NCI-H226 (cell line): Measurements from ENCODE around the gene VEGFB.

Experiments
- DNase-seq: peaks from one replicate; pipeline ENCODE4 v3.0.0-alpha.2; 2015

Gene VEGFB, protein sequence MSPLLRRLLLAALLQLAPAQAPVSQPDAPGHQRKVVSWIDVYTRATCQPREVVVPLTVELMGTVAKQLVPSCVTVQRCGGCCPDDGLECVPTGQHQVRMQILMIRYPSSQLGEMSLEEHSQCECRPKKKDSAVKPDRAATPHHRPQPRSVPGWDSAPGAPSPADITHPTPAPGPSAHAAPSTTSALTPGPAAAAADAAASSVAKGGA

DNA sequence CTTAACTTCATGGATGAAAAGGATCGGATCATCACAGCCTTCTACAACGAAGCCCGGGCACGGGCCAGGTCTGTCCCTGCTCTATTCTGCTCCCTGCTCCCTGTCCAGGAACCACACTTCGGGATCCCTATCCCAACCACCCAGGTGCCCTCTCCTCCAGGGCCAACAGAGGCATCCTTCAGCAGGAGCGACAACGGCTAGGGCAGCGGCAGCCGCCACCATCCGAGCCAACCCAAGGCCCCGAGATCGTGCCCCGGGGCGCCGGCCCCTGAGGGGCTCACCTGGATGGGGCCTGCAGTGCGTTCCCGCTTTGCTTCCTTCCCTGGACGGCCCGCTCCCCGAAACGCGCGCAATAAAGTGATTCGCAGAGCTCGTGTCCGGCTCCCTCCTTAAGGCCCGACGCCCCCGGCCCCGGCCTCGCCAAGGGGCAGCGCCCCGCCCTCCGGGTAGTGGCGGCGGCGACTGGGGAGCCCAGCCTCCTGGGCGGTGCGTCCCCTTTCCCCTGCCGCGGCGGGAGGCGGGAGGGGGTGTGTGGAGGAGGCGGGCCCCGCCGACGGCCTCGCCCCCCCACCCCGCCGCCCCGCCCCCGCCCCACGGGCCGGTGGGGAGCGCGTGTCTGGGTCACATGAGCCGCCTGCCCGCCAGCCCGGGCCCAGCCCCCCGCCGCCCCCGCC, at the start of gene VEGFB:
Gene VEGFB (plus strand): TSS at position 672 of the 674 bp plus-strand sequence. CDS start 250 bp downstream, outside the sequence.
- peak; percentile 43 for DNase-seq

DNA sequence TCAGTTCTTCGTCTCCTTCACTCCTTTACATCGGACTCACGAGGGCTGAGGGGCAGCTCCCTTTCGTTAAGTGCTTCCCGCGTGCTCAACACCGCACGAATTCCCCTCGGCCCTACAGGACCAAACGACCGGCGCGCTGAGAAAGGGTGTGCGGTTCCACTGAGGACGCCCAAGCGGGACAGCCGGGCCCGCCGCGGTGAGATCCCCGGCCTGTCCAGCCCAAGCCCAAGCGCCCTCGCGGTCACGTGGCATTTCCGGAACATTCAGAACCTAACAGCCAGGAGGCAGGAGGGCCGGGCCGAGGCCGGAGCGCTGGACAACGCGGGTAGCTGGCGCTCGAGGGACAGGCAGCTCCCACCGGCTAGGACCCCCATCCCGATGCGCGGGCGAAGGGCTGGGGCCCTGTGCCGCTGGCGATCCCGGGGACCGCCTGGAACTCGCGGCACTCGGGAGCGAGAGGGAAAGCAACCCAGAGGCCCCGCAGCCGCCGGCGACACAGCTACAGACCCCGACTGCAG, 49.1 kb upstream of the VEGFB start:
- DNase-seq: peak; percentile 86

GRCh38 chr11:64185693-64186491, 48.5 kb upstream of the VEGFB start, which contains the start of gene STIP1:
STIP1 (plus strand) TSS chr11:64186171; CDS start chr11:64186262, 91 bp downstream.
- DNase-seq: peak; percentile 100

DNA sequence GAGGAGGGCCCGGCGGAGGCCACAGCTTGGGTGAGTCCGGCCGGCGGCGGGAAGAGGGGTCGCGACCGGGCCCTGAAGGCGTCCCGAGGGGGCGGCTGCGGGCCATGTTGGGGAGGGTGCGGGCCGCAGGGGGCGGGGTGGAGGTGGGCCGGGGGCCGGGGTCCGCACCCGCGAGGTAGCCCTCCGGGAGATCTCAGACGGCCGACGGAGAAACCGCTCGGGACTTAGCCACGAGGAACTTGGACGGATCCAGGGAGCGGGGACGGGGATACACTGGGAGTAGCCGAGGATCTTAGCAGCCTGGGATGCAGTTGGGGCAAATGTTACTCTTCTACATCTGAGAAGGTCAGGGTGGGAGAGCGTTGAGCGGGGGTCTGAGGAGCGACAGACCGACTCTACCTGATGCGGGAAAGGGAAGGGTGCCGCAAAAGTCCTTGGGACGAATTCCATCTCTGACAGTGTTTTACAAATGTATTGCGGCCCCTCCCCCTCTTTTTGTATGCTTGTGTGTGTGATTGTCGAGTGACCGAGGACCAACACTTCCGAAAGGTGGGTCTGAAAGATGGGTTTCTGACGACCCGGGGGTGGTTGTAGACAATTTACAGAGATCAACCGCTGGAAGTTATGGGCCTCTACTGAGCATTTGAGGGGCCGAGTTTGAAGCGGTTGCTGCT, 47.8 kb upstream of the VEGFB start:
- DNase-seq: no peak

- no peak for DNase-seq
These were observed 42.0 kb upstream of the VEGFB start for GRCh38 chr11:64192434-64192833.

- DNase-seq: no peak
These were observed 37.8 kb upstream of the VEGFB start for GRCh38 chr11:64196626-64197025.

- no peak for DNase-seq
These were observed 35.9 kb upstream of the VEGFB start for GRCh38 chr11:64198511-64198910.

DNA sequence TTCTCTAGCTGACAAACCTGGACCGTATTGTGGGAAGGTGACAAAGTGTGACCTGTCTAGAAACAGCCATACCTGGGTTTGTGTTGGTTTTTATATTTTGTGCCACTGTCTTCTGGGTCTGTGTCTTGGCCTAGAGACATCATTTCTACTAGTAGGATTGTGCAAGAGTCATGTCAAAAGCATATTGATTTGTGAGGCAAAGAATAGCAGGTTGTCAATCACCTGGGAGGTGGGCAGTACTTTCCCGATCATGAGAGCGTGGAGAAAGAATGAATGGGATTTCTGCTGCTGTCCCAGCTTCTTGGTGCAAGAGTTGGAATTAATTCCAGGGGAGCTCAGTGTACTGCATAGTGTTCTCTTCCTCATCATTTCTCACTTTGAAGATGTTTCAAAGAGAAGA, 32.8 kb upstream of the VEGFB start:
- no peak for DNase-seq

GRCh38 chr11:64202992-64203391, 31.4 kb upstream of the VEGFB start:
- no peak for DNase-seq

- no peak for DNase-seq
These were observed 30.8 kb upstream of the VEGFB start for GRCh38 chr11:64203421-64204079.

- DNase-seq: no peak
These were observed 30.3 kb upstream of the VEGFB start for GRCh38 chr11:64204080-64204440.

DNA sequence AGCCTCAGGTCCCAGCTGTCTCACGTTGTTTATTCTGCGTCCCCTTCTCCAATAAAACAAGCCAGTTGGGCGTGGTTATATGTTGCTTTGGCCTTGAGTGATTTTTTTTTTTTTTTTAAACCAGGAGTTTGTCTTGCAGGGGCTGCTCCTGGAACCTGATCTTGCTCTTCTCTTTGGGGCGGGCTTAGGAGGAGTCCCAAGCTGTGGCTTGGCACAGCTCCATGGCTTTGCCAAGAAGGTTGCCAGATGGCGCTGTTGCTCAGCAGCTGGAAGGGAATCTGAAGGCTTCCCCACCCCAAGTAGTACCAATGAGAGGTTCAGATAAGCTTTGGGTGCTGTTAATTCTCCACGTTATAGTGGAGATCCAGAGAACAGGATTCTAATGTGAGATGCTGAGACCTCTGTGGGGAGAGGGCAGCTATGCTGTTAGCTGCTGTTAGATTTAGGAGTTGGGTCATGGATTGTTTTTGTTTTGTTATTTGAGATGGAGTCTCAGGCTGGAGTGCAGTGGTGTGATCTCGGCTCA, 29.9 kb upstream of the VEGFB start:
- peak; percentile 87 for DNase-seq

- no peak for DNase-seq
These were observed 27.7 kb upstream of the VEGFB start, which contains the start of gene FERMT3 for GRCh38 chr11:64206457-64207255. FERMT3 (plus strand) TSS chr11:64206721; CDS start chr11:64207365, 644 bp downstream.

DNA sequence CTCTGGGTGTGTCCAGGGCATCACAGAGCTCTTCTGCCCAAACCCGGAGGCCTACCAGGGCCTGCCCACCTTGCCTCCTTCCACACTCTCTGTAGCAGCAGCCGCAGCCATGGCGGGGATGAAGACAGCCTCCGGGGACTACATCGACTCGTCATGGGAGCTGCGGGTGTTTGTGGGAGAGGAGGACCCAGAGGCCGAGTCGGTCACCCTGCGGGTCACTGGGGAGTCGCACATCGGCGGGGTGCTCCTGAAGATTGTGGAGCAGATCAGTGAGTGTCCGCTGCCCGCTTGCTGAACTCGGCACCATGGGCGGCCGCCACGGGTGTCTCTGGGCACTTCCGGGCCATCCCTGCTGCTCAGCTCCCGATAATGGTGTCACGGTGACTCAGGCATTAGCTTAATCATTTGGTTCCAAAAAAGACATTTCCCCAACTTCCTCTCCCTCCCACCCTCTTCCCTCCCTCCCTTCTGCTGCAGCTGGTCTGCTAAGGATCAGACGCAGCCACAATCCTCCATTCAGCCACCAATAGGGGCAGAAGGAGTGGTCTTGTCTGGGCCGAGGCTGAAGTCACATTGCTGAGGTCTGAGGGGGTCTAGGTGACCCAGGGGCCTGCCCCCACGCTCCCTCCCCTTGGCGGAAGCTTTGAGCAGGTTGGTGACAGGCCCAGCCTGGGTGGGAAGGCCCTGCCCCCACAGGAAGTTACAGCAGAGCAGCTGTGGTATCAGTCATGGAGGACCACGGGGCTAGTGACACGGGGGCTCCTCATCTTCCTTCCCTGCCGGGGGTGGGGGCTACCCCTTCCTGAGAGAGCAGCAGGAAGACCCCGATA, 26.9 kb upstream of the VEGFB start:
- DNase-seq: no peak

DNA sequence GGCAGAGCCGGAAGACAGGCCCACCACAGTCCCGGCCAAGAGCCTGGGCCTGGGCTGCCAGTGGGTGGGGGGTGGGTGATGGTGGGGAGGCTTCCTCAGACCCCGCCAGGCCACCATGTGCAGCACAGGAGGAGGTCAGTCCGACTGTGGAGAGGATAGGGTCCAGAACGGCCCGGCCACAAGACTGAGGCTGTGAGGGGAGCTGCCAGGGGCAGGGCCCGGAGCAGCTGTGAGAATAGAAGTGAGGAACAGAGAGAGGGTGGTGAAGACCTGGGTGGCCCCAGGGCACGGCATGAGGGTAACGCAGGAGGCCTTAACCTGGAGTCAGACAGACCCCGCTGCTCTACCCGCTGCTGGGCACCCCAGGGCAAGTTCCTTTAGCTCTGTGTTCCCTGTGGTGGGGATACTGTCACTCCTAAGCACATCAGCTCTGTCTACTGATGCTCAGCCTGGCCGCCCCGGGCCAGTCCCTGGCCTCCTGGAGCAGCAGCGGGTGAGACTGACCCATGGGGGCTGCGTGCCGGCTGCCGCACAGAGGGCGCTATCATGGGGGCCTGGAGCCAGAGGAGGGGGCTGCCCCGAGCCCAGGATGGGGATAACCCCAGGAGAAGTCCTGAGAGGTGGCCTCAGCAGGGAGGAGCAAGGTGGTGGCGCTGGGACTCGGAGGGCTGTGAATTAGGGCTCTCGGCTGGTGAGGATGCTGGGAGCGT, 26.1 kb upstream of the VEGFB start:
- DNase-seq: no peak

GRCh38 chr11:64208796-64209562, 25.4 kb upstream of the VEGFB start:
- no peak for DNase-seq

DNA sequence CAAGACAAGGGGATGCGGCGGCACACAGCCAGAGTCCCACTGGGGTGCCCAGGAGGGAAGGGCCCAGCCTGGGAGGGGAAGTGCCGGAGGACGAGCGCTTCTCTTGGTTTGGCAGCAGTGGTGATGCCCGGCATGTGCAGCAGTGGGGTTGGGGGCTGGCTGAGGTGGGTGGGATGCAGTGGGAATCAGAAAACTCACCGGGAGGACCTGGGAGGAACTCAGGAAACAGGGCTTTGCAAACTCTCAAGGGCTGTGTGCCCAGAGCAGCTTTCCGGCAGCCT, 24.9 kb upstream of the VEGFB start:
- no peak for DNase-seq

GRCh38 chr11:64210301-64211020, 23.9 kb upstream of the VEGFB start:
- DNase-seq: no peak
